ENCODE data around the gene BBS9. TPM values are rescaled to one million over a fixed set of nuclear protein-coding genes. Genes with fewer than 3 reads are reported as not detected.

The BBS9 gene
- total RNA-seq, 1 donor from 2014 or later: 4.2 TPM

GRCh38 chr7:33530664-33531063 lies 401.3 kb downstream of the BBS9 start:
- no peak for TF ChIP-seq CTCF (IDR thresholded peaks at IDR 0.05; ENCODE audit: insufficient read depth, low read length, severe bottlenecking)
- no peak for DNase-seq (ENCODE audit: low read depth)
- H3K36me3 ChIP-seq (ENCODE audit: control insufficient read depth, insufficient read depth, low read length): no peaks in the 10 kb centered on the region
- no peaks in the 10 kb centered on the region for H3K27me3 ChIP-seq (ENCODE audit: control insufficient read depth, insufficient read depth, low read length)
- H3K4me3 ChIP-seq (ENCODE audit: low read depth, low read length): no peak overlapping the region
- FAIRE-seq: no peak

- no peak overlapping the region for H3K4me3 ChIP-seq (ENCODE audit: low read depth, low read length)
- no peaks in the 10 kb centered on the region for H3K27me3 ChIP-seq (ENCODE audit: control insufficient read depth, insufficient read depth, low read length)
- H3K36me3 ChIP-seq (ENCODE audit: control insufficient read depth, insufficient read depth, low read length): no peaks in the 10 kb centered on the region
- no peak for TF ChIP-seq CTCF (IDR thresholded peaks at IDR 0.05; ENCODE audit: insufficient read depth, low read length, severe bottlenecking)
- DNase-seq (ENCODE audit: low read depth) (no peak), FAIRE-seq (no peak)
Observed at GRCh38 chr7:33531888-33532287, 402.5 kb downstream of the BBS9 start.

GRCh38 chr7:33534833-33535232 lies 405.5 kb downstream of the BBS9 start:
- DNase-seq (ENCODE audit: low read depth): no peak
- TF ChIP-seq CTCF (IDR thresholded peaks at IDR 0.05; ENCODE audit: insufficient read depth, low read length, severe bottlenecking): no peak
- H3K36me3 ChIP-seq (ENCODE audit: control insufficient read depth, insufficient read depth, low read length): no peaks in the 10 kb centered on the region
- no peak overlapping the region for H3K4me3 ChIP-seq (ENCODE audit: low read depth, low read length)
- FAIRE-seq: no peak
- H3K27me3 ChIP-seq (ENCODE audit: control insufficient read depth, insufficient read depth, low read length): no peaks in the 10 kb centered on the region

- Histone ChIP-seq H3K36me3 (ENCODE audit: control insufficient read depth, insufficient read depth, low read length) (no peaks in the 10 kb centered on the region), H3K4me3 (ENCODE audit: low read depth, low read length) (no peak overlapping the region), H3K27me3 (ENCODE audit: control insufficient read depth, insufficient read depth, low read length) (no peaks in the 10 kb centered on the region)
- DNase-seq (ENCODE audit: low read depth): no peak
- no peak for TF ChIP-seq CTCF (IDR thresholded peaks at IDR 0.05; ENCODE audit: insufficient read depth, low read length, severe bottlenecking)
- FAIRE-seq: no peak
Observed at GRCh38 chr7:33535989-33536388, 406.6 kb downstream of the BBS9 start.

GRCh38 chr7:33536398-33537103 lies 407.2 kb downstream of the BBS9 start:
- H3K27me3 ChIP-seq (ENCODE audit: control insufficient read depth, insufficient read depth, low read length): no peaks in the 10 kb centered on the region
- no peak for TF ChIP-seq CTCF (IDR thresholded peaks at IDR 0.05; ENCODE audit: insufficient read depth, low read length, severe bottlenecking)
- no peaks in the 10 kb centered on the region for H3K36me3 ChIP-seq (ENCODE audit: control insufficient read depth, insufficient read depth, low read length)
- H3K4me3 ChIP-seq (ENCODE audit: low read depth, low read length): no peak overlapping the region
- no peak for DNase-seq (ENCODE audit: low read depth)
- no peak for FAIRE-seq

- H3K36me3 ChIP-seq (ENCODE audit: control insufficient read depth, insufficient read depth, low read length): no peaks in the 10 kb centered on the region
- DNase-seq (ENCODE audit: low read depth) (no peak), FAIRE-seq (no peak)
- TF ChIP-seq CTCF (IDR thresholded peaks at IDR 0.05; ENCODE audit: insufficient read depth, low read length, severe bottlenecking): no peak
- H3K4me3 ChIP-seq (ENCODE audit: low read depth, low read length): no peak overlapping the region
- no peaks in the 10 kb centered on the region for H3K27me3 ChIP-seq (ENCODE audit: control insufficient read depth, insufficient read depth, low read length)
Observed at GRCh38 chr7:33537104-33537477, 407.7 kb downstream of the BBS9 start.

All from bronchial epithelial cell (primary cell).